HepG2 (cell line): ENCODE measurements around the gene AIF1. TPM values are rescaled to one million over a fixed set of nuclear protein-coding genes. Genes with fewer than 3 reads are reported as not detected.

Source experiments
- ATAC-seq: fragments of 200-7000 bp; cut with Tn5 transposase; 3 replicates; pipeline ENCODE4 v1.9.1; 2020; ENCODE audit warnings: mild to moderate bottlenecking, moderate library complexity
- BruUV-seq: library from RNA; stranded (reverse); fragments of 400-500 nt; replicated peaks from 2 replicates; lab custom pipeline; 2021; lab: Mats Ljungman, UMichigan
- CTCF ChIA-PET: fragments of 300-600 bp; formaldehyde crosslinking; extraction: SDS; loops from one replicate; lab custom pipeline; 2021; ENCODE audit warnings: low total read pairs, inconsistent platforms, low intra/inter-chr PET ratio; lab: Yijun Ruan, JAX
- POLR2A ChIA-PET: fragments of 350-600 bp; sonication (Branson Sonifier 250); formaldehyde crosslinking; loops from one replicate; lab custom pipeline; 2020; ENCODE audit warnings: antibody characterized with exemption, inconsistent platforms; lab: Yijun Ruan, JAX
- DNase-seq: peaks from one replicate; pipeline ENCODE4 v3.0.0-alpha.2; 2015; ENCODE audit warnings: low spot score
- FAIRE-seq: peaks from 3 replicates; lab custom pipeline; 2011; peaks lifted over from hg19 to GRCh38; lab: Jason Lieb, UNC
- H2AFZ ChIP-seq: one replicate; pipeline ENCODE4 v1.6.1; 2011; ENCODE audit warnings: low read length, inconsistent platforms
- H3K27ac ChIP-seq: fragments of 300-600 bp; 3 replicates; pipeline ENCODE4 v1.8.0; 2011; ENCODE audit warnings: mixed run types, mild to moderate bottlenecking, mixed read lengths, low read length, inconsistent platforms; ENCODE audit not compliant: insufficient read depth; ENCODE audit errors: extremely low read length
- H3K27me3 ChIP-seq, 2 experiments: fragments of 200-600 bp in 1 of 2; 2 replicates in 1 of 2; 3 replicates in 1 of 2; pipeline versions ENCODE4 v1.6.0 to v1.8.0; 2011; ENCODE audit warnings: low read length in 2 of 2, mild to moderate bottlenecking in 2 of 2, moderate library complexity in 2 of 2, inconsistent platforms in 1 of 2; ENCODE audit not compliant: insufficient read depth in 2 of 2, control insufficient read depth in 1 of 2
- H3K36me3 ChIP-seq, 2 experiments: fragments of 200-600 bp in 1 of 2; replicated peaks in 1 of 2; 2 replicates in 1 of 2; 3 replicates in 1 of 2; pipeline versions ENCODE4 v1.5.1 to v1.8.0; 2011; ENCODE audit warnings: low read length in 2 of 2, inconsistent platforms in 1 of 2; ENCODE audit not compliant: insufficient read depth in 2 of 2, control insufficient read depth in 1 of 2
- H3K4me1 ChIP-seq: 2 replicates; pipeline ENCODE4 v1.5.1; 2012; ENCODE audit warnings: low read length, inconsistent platforms; ENCODE audit not compliant: insufficient read depth
- H3K4me2 ChIP-seq: 2 replicates; pipeline ENCODE4 v1.6.0; 2011; ENCODE audit warnings: low read depth, low read length, inconsistent platforms
- H3K4me3 ChIP-seq, 3 experiments: fragments of 200-600 bp in 1 of 3; sonication (generic), shearing (Covaris generic) in 1 of 3; replicated peaks in 1 of 3; 2 replicates each; pipeline ENCODE4 v1.5.1; 2011 to 2016; ENCODE audit warnings: low read length in 3 of 3, inconsistent platforms in 2 of 3, low read depth in 2 of 3, mild to moderate bottlenecking in 2 of 3, control low read depth in 1 of 3, mixed read lengths in 1 of 3; ENCODE audit not compliant: insufficient read depth in 1 of 3
- H3K79me2 ChIP-seq: one replicate; pipeline ENCODE4 v1.6.1; 2011; ENCODE audit warnings: low read length, inconsistent platforms; ENCODE audit not compliant: insufficient read depth
- H3K9ac ChIP-seq: 2 replicates; pipeline ENCODE4 v1.6.0; 2011; ENCODE audit warnings: mild to moderate bottlenecking, low read depth, low read length, inconsistent platforms; ENCODE audit not compliant: insufficient read depth
- H3K9me3 ChIP-seq: 2 replicates; pipeline ENCODE4 v1.5.1; 2012; ENCODE audit warnings: mild to moderate bottlenecking, low read length
- H4K20me1 ChIP-seq: 2 replicates; pipeline ENCODE4 v1.6.0; 2011; ENCODE audit warnings: inconsistent platforms, mild to moderate bottlenecking, low read length, moderate library complexity; ENCODE audit not compliant: insufficient read depth
- ARID3A ChIP-seq: IDR thresholded peaks from 2 replicates; pipeline ENCODE4 v1.6.1; 2012; ENCODE audit warnings: low read depth, low read length, improper control_type of control experiment
- CREBL2 ChIP-seq: sonication (generic); formaldehyde crosslinking; IDR thresholded peaks from 2 replicates; pipeline ENCODE4 v1.8.1; 2023; ENCODE audit warnings: missing genetic modification reagents, mild to moderate bottlenecking, borderline replicate concordance
- NCOR1 ChIP-seq: fragments of 200-600 bp; sonication (generic); IDR thresholded peaks from 2 replicates; pipeline ENCODE4 v1.7.0; 2017; ENCODE audit warnings: antibody characterized with exemption, low read length, borderline replicate concordance
- POLR2AphosphoS2 ChIP-seq: IDR thresholded peaks from 2 replicates; pipeline ENCODE4 v1.6.1; 2011; ENCODE audit warnings: low read depth, low read length, improper control_type of control experiment
- YEATS4 ChIP-seq: sonication (generic); formaldehyde crosslinking; IDR thresholded peaks from 2 replicates; pipeline ENCODE4 v1.4.0; 2020; ENCODE audit warnings: missing genetic modification reagents, borderline replicate concordance
- ZBTB42 ChIP-seq: sonication (generic); formaldehyde crosslinking; IDR thresholded peaks from 2 replicates; pipeline ENCODE4 v1.5.0; 2020; ENCODE audit warnings: mild to moderate bottlenecking, missing genetic modification reagents
- ZNF839 ChIP-seq: sonication (generic); formaldehyde crosslinking; IDR thresholded peaks from 2 replicates; pipeline ENCODE4 v1.4.0; 2020; ENCODE audit warnings: missing genetic modification reagents, mild to moderate bottlenecking, borderline replicate concordance
- ZSCAN21 ChIP-seq: sonication (generic); formaldehyde crosslinking; IDR thresholded peaks from 2 replicates; pipeline ENCODE4 v1.8.0; 2022; ENCODE audit warnings: mild to moderate bottlenecking, missing genetic modification reagents, moderate library complexity, borderline replicate concordance
- WGBS: methylation state at CpG from one replicate; pipeline ENCODE4 v1.1.6; 2017; ENCODE audit warnings: low lambda C conversion rate; 5-methylcytosine and 5-hydroxymethylcytosine counted together
- in situ Hi-C: cut with HindIII; loops from 2 replicates; pipeline ENCODE4 v1.10.0; 2017; ENCODE audit warnings: low pct_unique_long_range_greater_than_20kb; ENCODE audit not compliant: extremely low pct_ligation_motif_present
- intact Hi-C: fragments of 100-400 bp; cut with micrococcal nuclease; formaldehyde crosslinking; loops from one replicate; pipeline ENCODE4 v1.10.0; 2022; ENCODE audit not compliant: unreplicated experiment
- polyA plus RNA-seq, 8 experiments: library from polyadenylated mRNA; depleted of rRNA in 3 of 8; stranded (reverse) in 7 of 8; unstranded in 1 of 8; fragments of >200 nt; fragmentation: Illumina TruSeq in 4 of 8; extraction: Trizol in 4 of 8; gene quantifications; 2 replicates each; pipeline versions ENCODE4 v1.2.1 to v1.2.3, GENCODE V29; 2011 to 2016; ENCODE audit warnings: low read depth in 4 of 8, missing spikeins in 1 of 8, mixed read lengths in 1 of 8; ENCODE audit not compliant: insufficient read depth in 1 of 8
- total RNA-seq, 5 experiments: library from RNA; depleted of rRNA; stranded (reverse); fragments of >200 nt; fragmentation: Illumina TruSeq; extraction: Trizol; gene quantifications; 2 replicates each; pipeline ENCODE4 v1.2.3, GENCODE V29; 2016; ENCODE audit warnings: low read depth in 1 of 5

AIF1 gene
- total and polyA plus RNA-seq, 2 of the 13 experiments (the other 11 are each of a cell fraction or from before 2014, with no cell fraction given), result 1.5 TPM; not detected in 1

GRCh38 chr6:31569861-31570536 lies 45.0 kb upstream of the AIF1 start:
- POLR2A ChIA-PET, result no interaction called here
- ATAC-seq, result no peak
- no peak for FAIRE-seq

More at GRCh38 chr6:31569861-31570536, 45.0 kb upstream of the AIF1 start:
- CTCF ChIA-PET, result no interaction called here
- in situ Hi-C loops (no loop called here), intact Hi-C loops (no loop called here)
- Histone ChIP-seq H4K20me1 (no peaks in the 10 kb centered on the region), H2AFZ (no peak overlapping the region), H3K4me2 (no peak overlapping the region), H3K36me3 (no peaks in the 10 kb centered on the region), H3K27ac (no peak overlapping the region), H3K9me3 (no peaks in the 10 kb centered on the region), H3K4me1 (peaks cover 9% of the 10 kb centered on the region), H3K27me3 (peaks cover 13 to 56% of the 10 kb centered on the region in 2 experiments), H3K4me3 (no peak overlapping the region), H3K9ac (no peak overlapping the region), H3K79me2 (no peaks in the 10 kb centered on the region)
- 21% methylated on average over 1 of the region's 1 CpG for WGBS
- no peak for DNase-seq
- TF ChIP-seq ZSCAN21 (no peak), YEATS4 (CRISPR knock-in tag) (no peak), ARID3A (no peak), ZNF839 (CRISPR knock-in tag) (no peak), NCOR1 (no peak), POLR2AphosphoS2 (no peak), CREBL2 (no peak), ZBTB42 (CRISPR knock-in tag) (no peak)
- BruUV-seq, result no TSS peak
